Measurements from ENCODE around the gene SPEN.

The SPEN gene

GRCh38 chr1:15836772-15837669 is 10.5 kb upstream of the SPEN start:
- 0 out of 2 replicates have a peak, but pooled peaks have one; percentile 13 for TF ChIP-seq KLF1 (tag by site-specific recombination; IDR thresholded peaks at IDR 0.05)
- TF ChIP-seq ZNF121 (tag by site-specific recombination; IDR thresholded peaks at IDR 0.05): peak; percentile 7; the same call in 1 of the 2 replicates
- no peak for TF ChIP-seq ZNF529 (tag by site-specific recombination; IDR thresholded peaks at IDR 0.05; ENCODE audit: insufficient replicate concordance)
- no peaks in the 10 kb centered on the region for H3K9me3 ChIP-seq (ENCODE audit: control insufficient read depth, insufficient read depth, low read depth, low read length)
- H3K4me1 ChIP-seq (ENCODE audit: control insufficient read depth, insufficient read depth, low read length): peaks cover 4% of the 10 kb centered on the region; the same call in 1 of the 2 replicates
- CTCF ChIA-PET: interaction anchor here (2.1 kb wide), 1 partner anchor 34 kb away, joined by 5 read pairs; no protein-coding TSS in a partner anchor
- no peak overlapping the region for H3K27ac ChIP-seq (ENCODE audit: extremely low read depth, low read depth, low read length)
- no peak overlapping the region for H3K4me3 ChIP-seq (ENCODE audit: low read depth, low read length)
- POLR2A ChIA-PET: interaction anchor here (0.6 to 3.6 kb wide), 6 partner anchors 8 to 103 kb away, joined by 4 to 27 read pairs (median 8); partner anchors contain the start of gene SPEN
- H3K36me3 ChIP-seq (ENCODE audit: control insufficient read depth in 2 of 2, insufficient read depth in 1 of 2, low read length in 2 of 2): no peaks in the 10 kb centered on the region; a peak in 1 of 3 replicates

DNA sequence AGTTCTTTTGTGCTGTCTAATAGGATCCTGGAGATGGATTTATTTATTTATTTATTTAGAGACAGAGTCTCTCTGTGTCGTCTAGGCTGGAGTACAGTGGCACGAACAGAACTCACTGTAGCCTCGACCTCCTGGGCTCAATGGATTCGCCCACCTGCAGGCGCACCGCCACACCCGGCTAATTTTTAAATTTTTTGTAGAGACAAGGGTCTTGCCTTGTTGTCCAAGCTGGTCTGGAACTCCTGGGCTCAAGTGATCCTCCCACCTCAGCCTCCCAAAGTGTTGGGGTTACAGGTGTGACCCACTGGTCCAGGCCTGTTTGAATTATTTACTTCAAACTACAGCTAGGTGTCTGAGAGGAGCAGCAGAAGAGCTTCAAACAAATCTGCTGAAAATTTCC is 9.6 kb upstream of the SPEN start:
- no peak overlapping the region for H3K27ac ChIP-seq (ENCODE audit: extremely low read depth, low read depth, low read length)
- no peaks in the 10 kb centered on the region for H3K9me3 ChIP-seq (ENCODE audit: control insufficient read depth, insufficient read depth, low read depth, low read length)
- POLR2A ChIA-PET: interaction anchor here (0.6 to 3.6 kb wide), 2 partner anchors 10 to 68 kb away, joined by 3 to 27 read pairs; partner anchors contain the start of gene SPEN
- CTCF ChIA-PET: interaction anchor here (0.6 to 2.1 kb wide), 4 partner anchors 9 to 68 kb away, joined by 3 to 5 read pairs (median 3); no protein-coding TSS in a partner anchor
- no peak overlapping the region for H3K4me3 ChIP-seq (ENCODE audit: low read depth, low read length)
- H3K36me3 ChIP-seq (ENCODE audit: control insufficient read depth in 2 of 2, insufficient read depth in 1 of 2, low read length in 2 of 2): no peaks in the 10 kb centered on the region; a peak in 1 of 3 replicates
- no peak for TF ChIP-seq ZIC2 (tag by site-specific recombination; IDR thresholded peaks at IDR 0.05)
- no peak for TF ChIP-seq ZNF580 (tag by site-specific recombination; IDR thresholded peaks at IDR 0.05)
- TF ChIP-seq ZNF24 (tag by site-specific recombination; IDR thresholded peaks at IDR 0.05): no peak
- TF ChIP-seq YY1 (tag by site-specific recombination; IDR thresholded peaks at IDR 0.05): no peak
- no peak for TF ChIP-seq ZNF280C (tag by site-specific recombination; IDR thresholded peaks at IDR 0.05)
- no peak for TF ChIP-seq ZSCAN30 (tag by site-specific recombination; IDR thresholded peaks at IDR 0.05)
- TF ChIP-seq BCL11B (tag by site-specific recombination; IDR thresholded peaks at IDR 0.05; ENCODE audit: low read depth): no peak
- TF ChIP-seq ZBTB8A (tag by site-specific recombination; IDR thresholded peaks at IDR 0.05): no peak
- no peak for TF ChIP-seq CTCF (tag by site-specific recombination; IDR thresholded peaks at IDR 0.05)
- no peak for TF ChIP-seq ZEB2 (tag by site-specific recombination; IDR thresholded peaks at IDR 0.05)
- TF ChIP-seq, protein P1, sequence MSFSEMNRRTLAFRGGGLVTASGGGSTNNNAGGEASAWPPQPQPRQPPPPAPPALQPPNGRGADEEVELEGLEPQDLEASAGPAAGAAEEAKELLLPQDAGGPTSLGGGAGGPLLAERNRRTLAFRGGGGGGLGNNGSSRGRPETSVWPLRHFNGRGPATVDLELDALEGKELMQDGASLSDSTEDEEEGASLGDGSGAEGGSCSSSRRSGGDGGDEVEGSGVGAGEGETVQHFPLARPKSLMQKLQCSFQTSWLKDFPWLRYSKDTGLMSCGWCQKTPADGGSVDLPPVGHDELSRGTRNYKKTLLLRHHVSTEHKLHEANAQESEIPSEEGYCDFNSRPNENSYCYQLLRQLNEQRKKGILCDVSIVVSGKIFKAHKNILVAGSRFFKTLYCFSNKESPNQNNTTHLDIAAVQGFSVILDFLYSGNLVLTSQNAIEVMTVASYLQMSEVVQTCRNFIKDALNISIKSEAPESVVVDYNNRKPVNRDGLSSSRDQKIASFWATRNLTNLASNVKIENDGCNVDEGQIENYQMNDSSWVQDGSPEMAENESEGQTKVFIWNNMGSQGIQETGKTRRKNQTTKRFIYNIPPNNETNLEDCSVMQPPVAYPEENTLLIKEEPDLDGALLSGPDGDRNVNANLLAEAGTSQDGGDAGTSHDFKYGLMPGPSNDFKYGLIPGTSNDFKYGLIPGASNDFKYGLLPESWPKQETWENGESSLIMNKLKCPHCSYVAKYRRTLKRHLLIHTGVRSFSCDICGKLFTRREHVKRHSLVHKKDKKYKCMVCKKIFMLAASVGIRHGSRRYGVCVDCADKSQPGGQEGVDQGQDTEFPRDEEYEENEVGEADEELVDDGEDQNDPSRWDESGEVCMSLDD (tag by site-specific recombination; IDR thresholded peaks at IDR 0.05): no peak
- no peak for TF ChIP-seq SALL2 (tag by site-specific recombination; IDR thresholded peaks at IDR 0.05; ENCODE audit: borderline replicate concordance)
- no peak for TF ChIP-seq ZNF19 (tag by site-specific recombination; IDR thresholded peaks at IDR 0.05; ENCODE audit: low read depth)
- TF ChIP-seq ZNF510 (tag by site-specific recombination; IDR thresholded peaks at IDR 0.05; ENCODE audit: insufficient replicate concordance): no peak
- no peak for TF ChIP-seq ELK4 (IDR thresholded peaks at IDR 0.05; ENCODE audit: borderline replicate concordance, low read depth, low read length)
- no peak for TF ChIP-seq ZNF776 (tag by site-specific recombination; IDR thresholded peaks at IDR 0.05; ENCODE audit: borderline replicate concordance)
- TF ChIP-seq ZNF558 (tag by site-specific recombination; IDR thresholded peaks at IDR 0.05): no peak
- TF ChIP-seq, protein P2, sequence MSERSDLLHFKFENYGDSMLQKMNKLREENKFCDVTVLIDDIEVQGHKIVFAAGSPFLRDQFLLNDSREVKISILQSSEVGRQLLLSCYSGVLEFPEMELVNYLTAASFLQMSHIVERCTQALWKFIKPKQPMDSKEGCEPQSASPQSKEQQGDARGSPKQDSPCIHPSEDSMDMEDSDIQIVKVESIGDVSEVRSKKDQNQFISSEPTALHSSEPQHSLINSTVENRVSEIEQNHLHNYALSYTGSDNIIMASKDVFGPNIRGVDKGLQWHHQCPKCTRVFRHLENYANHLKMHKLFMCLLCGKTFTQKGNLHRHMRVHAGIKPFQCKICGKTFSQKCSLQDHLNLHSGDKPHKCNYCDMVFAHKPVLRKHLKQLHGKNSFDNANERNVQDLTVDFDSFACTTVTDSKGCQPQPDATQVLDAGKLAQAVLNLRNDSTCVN (tag by site-specific recombination; optimal IDR thresholded peaks at IDR 0.05): no peak
- H3K4me1 ChIP-seq (ENCODE audit: control insufficient read depth, insufficient read depth, low read length): peaks cover 2% of the 10 kb centered on the region; the same call in 1 of the 2 replicates
